Prostate gland (tissue), 2 donors: ENCODE data around the gene TMTC2.

ENCODE experiments used
- CTCF ChIP-seq, 4 experiments: fragments of 200-600 bp in 2 of 4; fragments of 450-650 bp in 2 of 4; sonication (generic) in 2 of 4; IDR thresholded peaks; 1 replicate in 3 of 4; 2 replicates in 1 of 4; pipeline ENCODE4 v1.5.1; 2016 to 2019; ENCODE audit warnings: antibody characterized with exemption in 4 of 4, mild to moderate bottlenecking in 2 of 4, moderate library complexity in 2 of 4
- POLR2AphosphoS5 ChIP-seq: sonication (generic); formaldehyde crosslinking; IDR thresholded peaks from one replicate; pipeline ENCODE4 v1.6.1; 2017; ENCODE audit warnings: antibody characterized with exemption

DNA sequence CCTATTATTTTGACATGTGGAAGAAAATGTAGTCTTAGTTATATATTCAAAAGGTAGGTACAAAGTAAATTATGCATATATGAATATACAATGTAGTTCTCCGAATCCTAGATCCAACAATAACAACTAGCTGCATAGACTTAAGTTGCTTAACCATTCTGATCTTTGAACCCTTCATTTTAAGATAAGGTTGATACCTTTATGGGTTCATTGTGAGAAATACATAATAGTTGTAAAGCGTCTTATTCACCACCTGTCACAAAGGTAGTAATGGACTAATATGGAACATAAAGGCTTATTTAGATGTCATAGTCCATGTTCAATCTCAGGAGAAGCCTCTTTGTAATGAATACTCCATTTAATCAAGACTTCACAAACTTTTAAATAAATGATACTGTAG, 263.6 kb downstream of the TMTC2 start:
- TF ChIP-seq CTCF (IDR thresholded peaks at IDR 0.05) (no peak), POLR2AphosphoS5 (no peak)
